ENCODE data around the gene CDC6. TPM values are rescaled to one million over a fixed set of nuclear protein-coding genes. Genes with fewer than 3 reads are reported as not detected.

CDC6 gene
- total and polyA plus RNA-seq, 2 of the 8 experiments (the other 6 are each of a cell fraction or from before 2014, with no cell fraction given) = 50.5 to 140 TPM

GRCh38 chr17:40313668-40314583, 26.2 kb downstream of the CDC6 start:
- Histone ChIP-seq H2BK15ac (ENCODE audit: low read length) (no peak overlapping the region), H4K91ac (replicated peaks; ENCODE audit: insufficient read length, low read length) (no peak overlapping the region), H4K20me1 (replicated peaks in 1 of 2; ENCODE audit: control insufficient read depth in 1 of 2, insufficient read depth in 2 of 2, low read length in 2 of 2) (peaks cover under 1 to 9% of the 10 kb centered on the region in 2 experiments), H3K27ac (ENCODE audit: low read depth, low read length) (no peak overlapping the region), H2BK20ac (ENCODE audit: low read length) (no peak overlapping the region), H2AFZ (ENCODE audit: low read length) (no peak overlapping the region), H3K23me2 (ENCODE audit: low read depth, low read length) (peaks cover 17% of the 10 kb centered on the region), H3K56ac (replicated peaks; ENCODE audit: insufficient read length, low read depth, low read length) (no peak overlapping the region), H3K36me3 (ENCODE audit: control insufficient read depth in 2 of 4, insufficient read depth in 4 of 4, low read length in 3 of 4) (no peaks in the 10 kb centered on the region), H4K8ac (ENCODE audit: extremely low read depth, insufficient read depth, low read length) (no peak overlapping the region), H3K9me3 (ENCODE audit: insufficient read depth in 2 of 2, low read depth in 1 of 2, low read length in 1 of 2) (no peaks in the 10 kb centered on the region), H3K18ac (ENCODE audit: extremely low read depth, low read length) (0 out of 2 replicates have a peak overlapping the region, but pooled peaks have one; percentile 12), H2AK5ac (ENCODE audit: low read depth, low read length) (no peak overlapping the region), H3K4me1 (replicated peaks in 1 of 4; ENCODE audit: control insufficient read depth in 3 of 4, insufficient read depth in 4 of 4, low read length in 3 of 4) (peaks cover 0 to 38% (median 27%) of the 10 kb centered on the region in 4 experiments; a peak in 6 of 7 replicates), H2BK120ac (replicated peaks; ENCODE audit: low read depth, low read length) (no peak overlapping the region), H3K4ac (replicated peaks; ENCODE audit: insufficient read length, low read depth, low read length) (no peak overlapping the region), H3K9ac (replicated peaks in 1 of 4; ENCODE audit: extremely low read depth in 1 of 4, low read depth in 3 of 4, low read length in 3 of 4) (no peak overlapping the region), H3K23ac (ENCODE audit: insufficient read length) (no peak overlapping the region), H3K4me3 (ENCODE audit: extremely low read depth in 1 of 4, insufficient read depth in 2 of 4, low read depth in 3 of 4, low read length in 4 of 4) (no peak overlapping the region), H3K79me1 (ENCODE audit: low read depth, low read length) (peaks cover 1% of the 10 kb centered on the region; the same call in 1 of the 2 replicates), H2BK12ac (ENCODE audit: low read depth, low read length) (0 out of 2 replicates have a peak overlapping the region, but pooled peaks have one; percentile 27), H3K79me2 (ENCODE audit: control insufficient read depth in 1 of 2, insufficient read depth in 2 of 2, low read length in 2 of 2) (peaks cover 0 to 2% of the 10 kb centered on the region in 2 experiments; a peak in 1 of 4 replicates), H3K27me3 (replicated peaks in 1 of 4; ENCODE audit: control insufficient read depth in 3 of 4, extremely low read depth in 1 of 4, insufficient read depth in 3 of 4, low read length in 3 of 4) (peaks cover 0 to 21% (median 13%) of the 10 kb centered on the region in 4 experiments; a peak in 5 of 7 replicates), H2BK5ac (ENCODE audit: low read depth, low read length) (peak overlapping the region; percentile 60; the same call in 1 of the 2 replicates), H4K5ac (ENCODE audit: insufficient read length, low read depth, low read length) (no peak overlapping the region), H3K4me2 (ENCODE audit: insufficient read depth in 1 of 2, low read depth in 2 of 2, low read length in 2 of 2) (no peak overlapping the region), H3K14ac (ENCODE audit: insufficient read length) (no peak overlapping the region)
- CTCF ChIA-PET (ENCODE audit: partially characterized antibody) = interaction anchor here (1.0 to 39.2 kb wide), 2 partner anchors 8 to 39 kb away, joined by 3 to 1198 read pairs; partner anchors contain the start of gene GJD3
- FAIRE-seq (no peak), DNase-seq (ENCODE audit: low read depth in 1 of 2, low spot score in 2 of 2) (no peak)
- 80% methylated on average over 4 of the region's 7 CpGs; no CpG with 5 or more reads in 1 of the 2 experiments for WGBS, 2 experiments (ENCODE audit: extremely low coverage in 1 of 2, insufficient coverage in 1 of 2, insufficient read length in 1 of 2, insufficient replicate concordance in 2 of 2, low coverage in 1 of 2, low lambda C conversion rate in 2 of 2, missing lambda C conversion rate in 1 of 2)
- POLR2A ChIA-PET (ENCODE audit: partially characterized antibody) = interaction anchor here (30.6 kb wide), 2 partner anchors 18 to 38 kb away, joined by 540 to 570 read pairs; partner anchors contain the start of genes CDC6, GJD3 and RARA
- TF ChIP-seq HDAC6 (IDR thresholded peaks at IDR 0.05; ENCODE audit: low read depth, low read length) = no peak
